H1 (cell line): ENCODE results near the gene C16orf90. TPM values are rescaled to one million over a fixed set of nuclear protein-coding genes. Genes with fewer than 3 reads are reported as not detected.

Experiments used
- CTCF ChIA-PET: fragments of 300-600 bp; sonication (Branson Sonifier 250); formaldehyde crosslinking; loops from one replicate; lab custom pipeline; 2021; ENCODE audit not compliant: partially characterized antibody; lab: Charles Lee
- POLR2A ChIA-PET: fragments of 300-600 bp; sonication (Branson Sonifier 250); formaldehyde crosslinking; loops from one replicate; lab custom pipeline; 2021; ENCODE audit warnings: inconsistent platforms; ENCODE audit not compliant: partially characterized antibody; lab: Charles Lee
- DNase-seq, 2 experiments: peaks; one replicate each; pipeline versions ENCODE4 v3.0.0 to v3.0.0-alpha.2; 2010 to 2022; ENCODE audit warnings: low spot score in 2 of 2, low read depth in 1 of 2, mixed read lengths in 1 of 2
- FAIRE-seq: peaks from 2 replicates; lab custom pipeline; 2011; peaks lifted over from hg19 to GRCh38; lab: Jason Lieb, UNC
- H2AFZ ChIP-seq: 2 replicates; pipeline ENCODE4 v1.8.1; 2012; ENCODE audit warnings: low read length, inconsistent platforms
- H2AK5ac ChIP-seq: 2 replicates; pipeline ENCODE4 v1.6.1; 2013; ENCODE audit warnings: low read depth, low read length
- H2BK120ac ChIP-seq: replicated peaks from 2 replicates; pipeline ENCODE3; 2013; ENCODE audit warnings: low read depth, low read length, inconsistent platforms
- H2BK12ac ChIP-seq: 2 replicates; pipeline ENCODE4 v1.6.1; 2013; ENCODE audit warnings: low read depth, low read length
- H2BK15ac ChIP-seq: 2 replicates; pipeline ENCODE4 v1.6.1; 2013; ENCODE audit warnings: low read length
- H2BK20ac ChIP-seq: 2 replicates; pipeline ENCODE4 v1.6.1; 2013; ENCODE audit warnings: low read length
- H2BK5ac ChIP-seq: 2 replicates; pipeline ENCODE4 v1.6.1; 2013; ENCODE audit warnings: low read depth, low read length
- H3K14ac ChIP-seq: 2 replicates; pipeline ENCODE4 v1.6.1; 2013; ENCODE audit warnings: inconsistent platforms; ENCODE audit not compliant: insufficient read length
- H3K18ac ChIP-seq: 2 replicates; pipeline ENCODE4 v1.6.1; 2013; ENCODE audit warnings: low read length; ENCODE audit errors: extremely low read depth
- H3K23ac ChIP-seq: 2 replicates; pipeline ENCODE4 v1.6.1; 2013; ENCODE audit warnings: inconsistent platforms; ENCODE audit not compliant: insufficient read length
- H3K23me2 ChIP-seq: 2 replicates; pipeline ENCODE4 v1.6.1; 2013; ENCODE audit warnings: low read depth, low read length
- H3K27ac ChIP-seq: 2 replicates; pipeline ENCODE4 v1.6.1; 2011; ENCODE audit warnings: low read depth, low read length, inconsistent platforms
- H3K27me3 ChIP-seq, 4 experiments: replicated peaks in 1 of 4; 1 replicate in 1 of 4; 2 replicates in 3 of 4; pipeline versions ENCODE4 v1.6.1 to v1.8.1; 2011 to 2013; ENCODE audit warnings: low read length in 3 of 4, mild to moderate bottlenecking in 3 of 4, inconsistent platforms in 2 of 4, mixed read lengths in 2 of 4, moderate library complexity in 1 of 4; ENCODE audit not compliant: control insufficient read depth in 3 of 4, insufficient read depth in 3 of 4; ENCODE audit errors: extremely low read depth in 1 of 4
- H3K36me3 ChIP-seq, 4 experiments: 2 replicates each; pipeline versions ENCODE4 v1.6.1 to v1.8.1; 2011 to 2013; ENCODE audit warnings: mild to moderate bottlenecking in 4 of 4, low read length in 3 of 4, moderate library complexity in 2 of 4, control low read depth in 1 of 4, inconsistent platforms in 1 of 4; ENCODE audit not compliant: insufficient read depth in 4 of 4, control insufficient read depth in 2 of 4
- H3K4ac ChIP-seq: replicated peaks from 2 replicates; pipeline ENCODE3; 2013; ENCODE audit warnings: low read length, low read depth, mixed read lengths, inconsistent platforms; ENCODE audit not compliant: insufficient read length
- H3K4me1 ChIP-seq, 4 experiments: replicated peaks in 1 of 4; 1 replicate in 1 of 4; 2 replicates in 3 of 4; pipeline versions ENCODE4 v1.6.1 to v1.8.1; 2011 to 2013; ENCODE audit warnings: low read length in 3 of 4, inconsistent platforms in 2 of 4, mixed read lengths in 1 of 4; ENCODE audit not compliant: insufficient read depth in 4 of 4, control insufficient read depth in 3 of 4
- H3K4me2 ChIP-seq, 2 experiments: 2 replicates each; pipeline versions ENCODE4 v1.6.1 to v1.8.1; 2011 to 2013; ENCODE audit warnings: low read depth in 2 of 2, low read length in 2 of 2, control low read depth in 1 of 2, inconsistent platforms in 1 of 2, mild to moderate bottlenecking in 1 of 2; ENCODE audit not compliant: insufficient read depth in 1 of 2
- H3K4me3 ChIP-seq, 4 experiments: fragments of 200-600, 300-600 bp in 1 of 4; sonication (generic), shearing (Covaris generic), sonication (Bioruptor Twin) in 1 of 4; 2 replicates each; pipeline versions ENCODE4 v1.5.1 to v1.8.1; 2011 to 2016; ENCODE audit warnings: low read length in 4 of 4, low read depth in 3 of 4, control low read depth in 2 of 4, inconsistent platforms in 2 of 4, mild to moderate bottlenecking in 2 of 4, mixed read lengths in 1 of 4, moderate library complexity in 1 of 4; ENCODE audit not compliant: insufficient read depth in 2 of 4; ENCODE audit errors: extremely low read depth in 1 of 4
- H3K56ac ChIP-seq: replicated peaks from 2 replicates; pipeline ENCODE3; 2013; ENCODE audit warnings: low read depth, mild to moderate bottlenecking, mixed read lengths, low read length, inconsistent platforms; ENCODE audit not compliant: insufficient read length
- H3K79me1 ChIP-seq: 2 replicates; pipeline ENCODE4 v1.6.1; 2013; ENCODE audit warnings: low read depth, low read length, control low read depth
- H3K79me2 ChIP-seq, 2 experiments: 2 replicates each; pipeline versions ENCODE4 v1.6.1 to v1.8.1; 2012 to 2013; ENCODE audit warnings: low read length in 2 of 2, mild to moderate bottlenecking in 2 of 2, inconsistent platforms in 1 of 2; ENCODE audit not compliant: insufficient read depth in 2 of 2, control insufficient read depth in 1 of 2
- H3K9ac ChIP-seq, 4 experiments: replicated peaks in 1 of 4; 1 replicate in 1 of 4; 2 replicates in 3 of 4; pipeline versions ENCODE4 v1.6.1 to v1.8.1; 2011 to 2013; ENCODE audit warnings: low read depth in 3 of 4, low read length in 3 of 4, control low read depth in 2 of 4, mild to moderate bottlenecking in 2 of 4, moderate library complexity in 2 of 4, inconsistent platforms in 1 of 4; ENCODE audit errors: extremely low read depth in 1 of 4
- H3K9me3 ChIP-seq, 2 experiments: 2 replicates each; pipeline versions ENCODE4 v1.6.1 to v1.8.1; 2012 to 2013; ENCODE audit warnings: mild to moderate bottlenecking in 2 of 2, moderate library complexity in 2 of 2, control low read depth in 1 of 2, inconsistent platforms in 1 of 2, low read depth in 1 of 2, low read length in 1 of 2, mixed read lengths in 1 of 2; ENCODE audit not compliant: insufficient read depth in 2 of 2
- H4K20me1 ChIP-seq, 2 experiments: replicated peaks in 1 of 2; 2 replicates each; pipeline versions ENCODE3 to v1.8.1; 2011 to 2013; ENCODE audit warnings: inconsistent platforms in 2 of 2, low read length in 2 of 2, mild to moderate bottlenecking in 1 of 2; ENCODE audit not compliant: insufficient read depth in 2 of 2, control insufficient read depth in 1 of 2
- H4K5ac ChIP-seq: 2 replicates; pipeline ENCODE4 v1.6.1; 2013; ENCODE audit warnings: low read length, low read depth, mixed read lengths, inconsistent platforms; ENCODE audit not compliant: insufficient read length
- H4K8ac ChIP-seq: 2 replicates; pipeline ENCODE4 v1.8.0; 2013; ENCODE audit warnings: mild to moderate bottlenecking, moderate library complexity, low read length, inconsistent platforms; ENCODE audit not compliant: insufficient read depth; ENCODE audit errors: extremely low read depth
- H4K91ac ChIP-seq: replicated peaks from 2 replicates; pipeline ENCODE3; 2013; ENCODE audit warnings: low read length, mixed read lengths, inconsistent platforms; ENCODE audit not compliant: insufficient read length
- CBX5 ChIP-seq: fragments of 300-800, 300-1000 bp; sonication (generic); IDR thresholded peaks from 2 replicates; pipeline ENCODE4 v1.7.1; 2016; ENCODE audit warnings: antibody characterized with exemption, low read length, low read depth
- EZH2 ChIP-seq: fragments of 200-600 bp; sonication (generic); IDR thresholded peaks from 2 replicates; pipeline ENCODE4 v1.7.1; 2012; ENCODE audit warnings: low read depth, mild to moderate bottlenecking, moderate library complexity, low read length, inconsistent platforms; ENCODE audit not compliant: severe bottlenecking
- GABPA ChIP-seq: IDR thresholded peaks from 2 replicates; pipeline ENCODE4 v1.6.1; 2011; ENCODE audit warnings: mild to moderate bottlenecking, low read length, moderate library complexity, borderline replicate concordance; ENCODE audit not compliant: insufficient read depth
- HDAC2 ChIP-seq, 2 experiments: fragments of 300-600 bp in 1 of 2; sonication (generic) in 1 of 2; IDR thresholded peaks; 2 replicates each; pipeline ENCODE4 v1.6.1; 2011 to 2012; ENCODE audit warnings: low read depth in 2 of 2, low read length in 2 of 2, mild to moderate bottlenecking in 2 of 2, moderate library complexity in 2 of 2, borderline replicate concordance in 1 of 2, inconsistent platforms in 1 of 2
- MAX ChIP-seq: IDR thresholded peaks from 2 replicates; pipeline ENCODE4 v1.6.1; 2012; ENCODE audit warnings: inconsistent platforms
- NANOG ChIP-seq: IDR thresholded peaks from 2 replicates; pipeline ENCODE4 v1.6.1; 2011; ENCODE audit warnings: low read length, low read depth, mild to moderate bottlenecking, inconsistent platforms; ENCODE audit not compliant: insufficient read depth, poor library complexity, severe bottlenecking
- RAD21 ChIP-seq, 2 experiments: IDR thresholded peaks in 1 of 2; conservative IDR thresholded peaks in 1 of 2; 2 replicates each; pipeline ENCODE4 v1.6.1; 2011; ENCODE audit warnings: low read depth in 2 of 2, low read length in 2 of 2, improper control_type of control experiment in 1 of 2, inconsistent platforms in 1 of 2, mild to moderate bottlenecking in 1 of 2, moderate library complexity in 1 of 2
- RBBP5 ChIP-seq: IDR thresholded peaks from 2 replicates; pipeline ENCODE4 v1.7.1; 2012; ENCODE audit warnings: low read depth, mild to moderate bottlenecking, inconsistent platforms, low read length, moderate library complexity, borderline replicate concordance
- RFX5 ChIP-seq: IDR thresholded peaks from 2 replicates; pipeline ENCODE4 v1.6.1; 2011; ENCODE audit warnings: low read depth, low read length, improper control_type of control experiment, borderline replicate concordance
- USF2 ChIP-seq: IDR thresholded peaks from 2 replicates; pipeline ENCODE4 v1.6.1; 2011; ENCODE audit warnings: low read length, improper control_type of control experiment
- ZNF274 ChIP-seq: IDR thresholded peaks from 2 replicates; pipeline ENCODE4 v1.7.0; 2012; ENCODE audit warnings: low read length, borderline replicate concordance; ENCODE audit errors: extremely low read depth
- WGBS, 2 experiments: shearing (Covaris generic) in 1 of 2; methylation state at CpG; one replicate each; pipeline versions ENCODE4 v1.1.6 to v1.1.7; 2013 to 2015; ENCODE audit warnings: low lambda C conversion rate in 2 of 2, mixed read lengths in 2 of 2, inconsistent platforms in 1 of 2, low coverage in 1 of 2, missing lambda C conversion rate in 1 of 2; ENCODE audit not compliant: insufficient replicate concordance in 2 of 2, insufficient coverage in 1 of 2, insufficient read length in 1 of 2; ENCODE audit errors: extremely low coverage in 1 of 2, missing lambda C conversion rate in 1 of 2; 5-methylcytosine and 5-hydroxymethylcytosine counted together
- polyA plus RNA-seq, 7 experiments: library from polyadenylated mRNA; depleted of rRNA in 3 of 7; stranded (reverse) in 5 of 7; unstranded in 2 of 7; fragments of >200 nt in 5 of 7; fragments of 200-250 nt in 2 of 7; gene quantifications; 1 replicate in 5 of 7; 2 replicates in 1 of 7; 4 replicates in 1 of 7; pipeline versions ENCODE4 v1.2.1 to v1.2.3, GENCODE V29; 2011 to 2013; ENCODE audit warnings: missing spikeins in 2 of 7, mixed read lengths in 2 of 7
- total RNA-seq: library from RNA; stranded (reverse); fragmentation: NEBNext Ultra II Directional; extraction: Animal tissue kit (Norgen Biotek cat#: 25700); gene quantifications from 2 replicates; pipeline ENCODE4 v1.2.1, GENCODE V29; 2021

C16orf90 gene
- total and polyA plus RNA-seq, 2 of the 8 experiments (the other 6 are each of a cell fraction or from before 2014, with no cell fraction given): not detected

DNA sequence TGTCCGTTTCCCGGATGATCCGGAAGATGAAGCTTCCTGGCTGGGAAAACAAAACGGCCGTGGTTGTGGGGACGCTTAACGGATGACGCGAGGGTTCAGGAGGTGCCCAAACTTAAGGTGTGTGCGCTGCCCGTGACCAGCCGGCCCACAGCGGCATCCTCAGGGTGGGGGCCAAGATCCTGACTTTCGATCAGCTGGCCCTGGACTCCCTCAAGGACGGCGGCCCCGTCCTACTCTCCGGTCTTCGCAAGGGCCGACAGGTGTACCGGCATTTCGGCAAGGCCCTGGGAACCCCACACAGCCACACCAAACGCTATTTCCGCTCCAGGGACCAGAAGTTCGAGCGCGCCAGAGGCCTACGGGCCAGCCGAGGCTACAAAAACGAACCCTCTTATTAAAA lies 1.1 kb upstream of the C16orf90 start:
- H3K9ac ChIP-seq: no peak overlapping the region
- no peak overlapping the region for H2BK120ac ChIP-seq
- H2AK5ac ChIP-seq: no peak overlapping the region
- H2BK5ac ChIP-seq: no peak overlapping the region
- no peak overlapping the region for H2AFZ ChIP-seq
- no peak for FAIRE-seq
- H3K79me2 ChIP-seq: no peaks in the 10 kb centered on the region
- no peaks in the 10 kb centered on the region for H3K36me3 ChIP-seq
- no peak overlapping the region for H3K4ac ChIP-seq
- CTCF ChIA-PET: interaction anchor here (0.6 to 6.3 kb wide), 5 partner anchors 11 to 75 kb away, joined by 3 to 27 read pairs (median 4); no protein-coding TSS in a partner anchor
- no peak overlapping the region for H3K56ac ChIP-seq
- H3K79me1 ChIP-seq: no peaks in the 10 kb centered on the region
- no peaks in the 10 kb centered on the region for H3K27me3 ChIP-seq
- H2BK20ac ChIP-seq: no peak overlapping the region
- no peak overlapping the region for H2BK15ac ChIP-seq
- 93% methylated on average over 28 of the region's 30 CpGs; no CpG with 5 or more reads in 1 of the 2 experiments for WGBS, 2 experiments
- H4K20me1 ChIP-seq: no peaks in the 10 kb centered on the region
- no peak overlapping the region for H3K4me3 ChIP-seq
- no peak overlapping the region for H3K14ac ChIP-seq
- H3K23me2 ChIP-seq: no peaks in the 10 kb centered on the region
- POLR2A ChIA-PET: no interaction called here
- DNase-seq: no peak
- H3K23ac ChIP-seq: no peak overlapping the region
- no peak overlapping the region for H3K27ac ChIP-seq
- H3K4me1 ChIP-seq: no peaks in the 10 kb centered on the region
- H2BK12ac ChIP-seq: no peak overlapping the region
- H3K18ac ChIP-seq: no peak overlapping the region
- H3K4me2 ChIP-seq: no peak overlapping the region
- no peak overlapping the region for H4K91ac ChIP-seq
- H4K8ac ChIP-seq: peak overlapping the region; percentile 28; the same call in 1 of the 2 replicates
- H4K5ac ChIP-seq: no peak overlapping the region
- H3K9me3 ChIP-seq: no peaks in the 10 kb centered on the region
- TF ChIP-seq USF2 (no peak), NANOG (no peak), RAD21 (IDR thresholded peaks at IDR 0.05 in 1 of 2, conservative IDR thresholded peaks at IDR 0.05 in 1 of 2; ENCODE audit: low read depth in 2 of 2, low read length in 2 of 2) (no peak), MAX (no peak), RFX5 (no peak), GABPA (no peak), RBBP5 (no peak), ZNF274 (no peak), CBX5 (no peak), EZH2 (no peak), HDAC2 (IDR thresholded peaks at IDR 0.05; ENCODE audit: borderline replicate concordance in 1 of 2, low read depth in 2 of 2, low read length in 2 of 2) (no peak)
